GM19023 (cell line): ENCODE measurements around the gene CLIC1.
A peak's percentile ranks its signal among the peaks of the same experiment; 100 is the strongest.

Experiments used
- ATAC-seq: cut with Tn5 transposase; IDR thresholded peaks from one replicate; pipeline ENCODE4 v1.9.1; 2021; ENCODE audit warnings: mild to moderate bottlenecking, moderate library complexity; ENCODE audit not compliant: unreplicated experiment

CLIC1 gene

DNA sequence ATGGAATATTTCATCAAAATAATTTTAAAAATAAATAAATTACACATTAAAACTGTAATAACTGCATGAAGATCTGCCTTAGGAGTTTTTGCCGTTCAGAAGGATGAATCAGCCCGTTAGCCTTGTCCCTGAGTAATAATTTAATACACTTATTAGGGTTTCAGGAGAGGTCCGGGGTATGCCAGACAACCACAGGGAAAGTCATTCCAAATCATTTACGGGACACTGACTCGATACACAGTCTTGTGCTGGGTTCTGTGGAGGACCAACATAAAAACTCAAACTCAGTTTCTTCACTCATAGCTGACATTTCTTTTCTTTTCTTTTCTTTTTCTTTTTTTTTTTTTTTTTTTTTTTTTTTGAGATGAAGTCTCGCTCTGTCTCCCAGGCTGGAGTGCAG is 30.4 kb downstream of the CLIC1 start:
- no peak for ATAC-seq

DNA sequence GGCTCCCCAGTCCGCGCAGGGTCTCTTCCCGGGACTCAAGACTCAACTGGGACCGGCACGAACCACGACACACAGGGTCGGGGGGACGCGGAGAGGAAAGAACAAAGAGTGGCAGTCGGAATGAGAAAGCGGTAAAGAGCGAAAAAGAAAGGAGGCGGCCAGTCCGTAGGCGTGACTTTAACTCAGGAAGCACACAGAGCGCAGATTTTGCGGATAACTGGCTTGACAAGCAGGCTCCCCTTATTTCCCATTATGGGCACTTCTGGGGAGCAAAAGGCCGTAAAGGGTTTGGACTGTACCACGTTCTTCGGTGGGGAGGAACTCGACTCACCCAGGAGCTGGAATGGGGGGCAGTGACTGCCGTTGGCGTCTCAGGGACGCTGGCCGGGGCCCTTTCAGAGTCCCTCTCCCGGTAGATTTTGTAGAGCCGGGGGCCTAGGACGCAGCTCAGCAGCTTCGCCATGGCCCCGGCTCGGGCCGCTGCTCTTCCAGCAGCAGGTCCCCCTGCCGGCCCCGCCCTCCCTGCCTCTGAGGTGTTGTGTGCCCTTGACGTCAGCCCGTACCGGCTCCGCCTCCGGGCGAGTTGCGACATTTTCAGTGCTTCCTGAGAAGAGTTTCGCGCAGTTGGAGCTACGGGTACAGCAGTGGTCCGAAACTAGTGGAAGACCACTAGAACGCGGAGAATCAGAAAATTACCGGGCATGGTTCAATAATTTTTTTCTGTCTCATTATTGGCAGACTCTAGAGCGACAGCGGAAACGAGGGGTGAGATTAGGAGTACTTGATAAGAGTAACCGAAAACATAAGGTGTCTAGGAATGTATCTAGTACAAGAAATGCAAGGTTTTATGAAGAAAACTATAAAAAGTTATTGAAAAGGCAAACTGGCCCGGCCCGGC is 33.3 kb downstream of the CLIC1 start, which contains the start of gene ABHD16A:
Gene ABHD16A, minus strand, starts transcription at position 506 of the 898 bp plus-strand sequence. Its CDS starts 43 bp downstream, at position 463.
- peak; percentile 90 for ATAC-seq

DNA sequence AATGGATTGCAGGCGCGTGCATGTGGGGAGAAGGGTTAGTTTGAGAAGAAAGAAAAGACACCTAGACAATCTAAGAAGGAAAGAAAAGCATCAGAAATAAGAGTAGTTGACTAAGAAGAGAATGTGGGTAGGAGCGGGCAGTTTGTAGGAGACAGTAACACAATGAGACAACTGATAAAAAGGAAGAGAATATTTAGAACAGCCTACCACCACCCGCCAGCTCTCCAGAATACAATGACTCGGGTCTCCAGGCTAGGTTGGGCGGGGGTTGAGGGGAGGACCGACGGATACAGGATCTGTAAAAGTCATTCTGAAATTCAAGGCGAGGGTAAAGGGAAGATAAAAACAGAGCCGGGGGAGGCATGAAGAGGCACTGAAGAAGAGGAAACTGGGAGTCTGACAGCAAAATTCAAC is 33.9 kb downstream of the CLIC1 start:
- no peak for ATAC-seq

DNA sequence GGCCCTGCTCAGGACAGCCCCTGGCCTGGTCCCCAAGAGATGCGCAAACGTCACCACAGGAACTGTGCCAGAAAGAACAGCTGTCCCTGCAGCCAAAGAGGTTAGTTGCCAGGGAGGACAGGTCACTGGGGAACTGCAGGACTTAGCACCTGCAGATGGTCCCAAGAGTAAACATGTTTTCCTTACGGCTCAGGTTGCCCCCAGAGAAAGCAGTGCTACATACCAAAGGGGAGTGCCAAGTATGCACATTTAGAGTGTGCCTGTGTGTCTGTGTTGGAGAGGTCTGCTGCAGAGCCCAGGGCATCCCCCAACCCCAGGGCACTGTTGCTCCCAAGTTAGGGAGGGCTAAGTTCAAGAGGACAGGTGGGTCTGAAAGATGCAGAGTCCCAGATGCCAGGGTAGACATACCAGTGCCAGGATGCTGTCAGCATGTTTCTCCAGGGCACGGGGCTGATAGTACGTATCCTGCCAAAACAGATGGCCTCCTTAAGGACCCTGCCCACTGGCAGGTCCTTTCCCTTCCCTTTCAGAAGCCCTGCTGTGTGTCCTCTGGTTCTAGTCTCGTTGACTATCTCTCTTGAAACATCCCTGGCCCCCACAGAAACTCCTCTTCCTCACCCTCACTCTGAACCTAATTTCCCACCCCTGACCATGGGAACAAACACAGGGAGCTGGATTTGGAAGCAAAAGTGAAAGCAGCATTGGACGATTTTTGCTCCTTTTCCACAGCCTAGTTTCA is 34.5 kb downstream of the CLIC1 start:
- ATAC-seq: no peak

DNA sequence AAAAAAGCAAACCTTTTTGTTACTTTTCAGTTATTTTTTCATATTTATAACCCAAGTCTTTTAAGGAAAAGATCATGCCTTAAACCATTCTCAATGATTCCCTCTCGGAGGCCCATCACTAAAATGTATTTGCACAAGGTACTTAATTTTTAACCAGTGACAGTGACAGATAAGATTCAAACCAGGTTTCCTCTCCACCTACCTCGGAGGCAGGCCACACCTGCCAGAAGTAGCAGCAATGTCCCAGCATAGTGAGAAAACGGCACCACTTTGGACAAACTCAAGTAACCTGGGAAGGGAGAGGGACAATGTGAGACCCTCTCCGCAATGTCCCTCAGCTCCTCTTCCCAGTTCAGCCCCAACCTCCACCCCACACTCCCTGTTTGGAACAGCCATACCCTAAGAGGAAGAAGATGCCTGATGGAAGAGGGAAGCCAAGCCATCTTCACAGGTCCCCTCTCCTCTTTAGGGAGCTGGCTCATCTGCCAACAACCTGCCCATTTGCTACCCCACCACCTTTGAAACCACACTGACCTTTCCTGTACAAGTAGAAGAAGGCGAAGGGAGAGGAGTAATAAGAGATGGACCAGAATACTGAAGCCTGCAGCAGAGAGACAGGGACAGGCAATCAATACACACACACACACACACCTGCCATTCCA is 35.5 kb downstream of the CLIC1 start:
- ATAC-seq: no peak

DNA sequence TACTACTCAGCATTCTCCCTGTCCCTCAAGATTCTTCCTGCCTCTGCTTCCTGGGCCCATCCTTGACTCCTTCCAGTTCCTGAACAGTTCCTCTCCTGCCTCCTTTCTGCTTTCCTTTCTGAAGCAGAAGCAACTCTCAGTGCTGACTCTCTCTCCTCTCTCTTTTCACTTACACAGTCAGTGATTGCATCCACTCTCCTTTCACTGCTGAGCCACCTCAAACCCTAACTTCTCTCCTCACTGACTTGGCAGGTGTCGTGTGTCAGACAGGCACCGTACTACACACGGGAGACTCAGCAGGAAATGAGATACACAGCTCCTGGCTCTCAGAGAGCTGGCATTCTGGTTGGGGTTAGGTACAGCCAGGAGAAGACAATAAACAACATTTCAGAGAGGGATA is 38.8 kb downstream of the CLIC1 start:
- no peak for ATAC-seq

DNA sequence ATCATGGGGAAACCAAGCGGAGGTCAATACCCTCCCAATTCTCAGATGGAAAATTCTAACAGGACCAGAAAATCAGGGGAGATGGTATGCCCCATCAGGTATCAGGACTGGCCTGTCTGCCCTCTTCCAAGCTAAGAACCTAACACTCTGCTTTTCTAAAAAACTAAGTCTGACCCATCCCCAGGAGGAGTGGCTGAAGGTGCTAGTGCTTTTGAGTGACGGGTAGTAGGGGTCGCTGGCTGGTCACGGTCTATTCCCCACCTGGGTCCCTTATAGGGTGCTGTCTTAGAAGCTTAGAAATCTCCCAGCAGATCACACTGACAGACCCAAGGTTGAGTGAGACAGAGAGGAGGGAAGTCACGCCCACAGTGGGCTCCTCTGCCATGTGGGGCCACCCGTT is 42.8 kb downstream of the CLIC1 start:
- ATAC-seq: no peak

DNA sequence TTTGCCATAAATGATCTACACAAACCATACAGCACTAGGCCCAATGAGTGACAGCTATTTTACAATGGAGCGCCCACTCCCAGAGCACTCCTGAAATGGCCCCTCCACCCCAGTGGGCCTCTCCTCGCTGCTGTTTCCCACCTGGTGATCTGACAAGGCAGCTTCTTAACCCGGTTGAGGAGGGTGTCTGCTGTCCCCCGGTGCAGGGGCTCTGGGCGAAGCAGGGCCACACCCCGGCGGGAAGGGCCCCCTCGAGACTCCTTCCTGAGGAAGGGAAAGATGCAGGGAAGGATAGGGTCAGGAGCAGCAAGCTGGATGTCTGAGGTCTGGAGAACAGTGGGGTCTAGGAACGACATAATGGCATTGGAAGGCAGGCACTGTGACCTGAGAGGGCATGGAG is 43.4 kb downstream of the CLIC1 start:
- no peak for ATAC-seq

DNA sequence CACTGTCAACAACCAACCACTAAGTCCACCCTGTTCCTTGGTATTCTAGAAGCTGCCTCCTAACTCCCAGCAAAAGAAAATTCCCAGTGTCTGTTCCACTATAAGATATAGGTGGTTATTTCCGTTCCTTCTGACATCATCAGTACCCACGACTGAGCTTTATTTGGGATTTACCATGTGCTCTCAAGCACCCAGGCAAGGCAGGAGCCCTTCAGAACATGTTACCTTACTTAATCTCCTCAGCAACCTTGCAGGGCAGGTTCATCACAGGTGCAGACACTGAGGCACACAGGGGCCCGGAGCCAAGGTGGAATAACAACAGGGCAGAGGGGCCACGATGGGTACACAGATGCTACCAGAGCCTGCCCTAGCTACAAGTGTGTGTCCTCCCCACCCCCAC is 44.0 kb downstream of the CLIC1 start:
- no peak for ATAC-seq

DNA sequence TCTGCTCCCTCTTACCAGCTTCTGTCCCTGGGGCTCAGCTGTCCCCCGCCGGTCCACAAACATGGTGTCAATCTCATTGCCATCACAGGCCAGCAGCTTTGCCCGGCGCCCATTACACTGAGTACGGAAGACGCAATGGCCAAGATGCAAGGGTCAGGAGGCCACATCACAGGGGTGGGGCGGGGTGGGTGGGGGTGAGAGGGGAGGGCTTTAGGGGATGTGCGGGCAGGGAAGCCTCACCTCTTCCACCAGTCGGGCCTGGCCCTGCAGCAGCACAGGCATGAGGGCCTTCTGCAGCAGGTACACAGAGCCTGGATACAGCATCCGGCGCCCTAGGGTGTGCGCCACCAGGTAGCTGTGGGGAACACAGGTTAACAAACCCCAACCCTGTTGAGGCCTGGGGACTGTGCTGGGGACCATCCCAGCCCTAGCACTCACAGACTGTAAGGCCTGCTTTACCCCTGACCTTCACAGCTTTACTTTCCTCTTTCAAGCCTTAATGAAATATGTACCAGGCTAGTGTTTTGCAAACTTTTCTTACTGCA is 44.7 kb downstream of the CLIC1 start:
- ATAC-seq: no peak

DNA sequence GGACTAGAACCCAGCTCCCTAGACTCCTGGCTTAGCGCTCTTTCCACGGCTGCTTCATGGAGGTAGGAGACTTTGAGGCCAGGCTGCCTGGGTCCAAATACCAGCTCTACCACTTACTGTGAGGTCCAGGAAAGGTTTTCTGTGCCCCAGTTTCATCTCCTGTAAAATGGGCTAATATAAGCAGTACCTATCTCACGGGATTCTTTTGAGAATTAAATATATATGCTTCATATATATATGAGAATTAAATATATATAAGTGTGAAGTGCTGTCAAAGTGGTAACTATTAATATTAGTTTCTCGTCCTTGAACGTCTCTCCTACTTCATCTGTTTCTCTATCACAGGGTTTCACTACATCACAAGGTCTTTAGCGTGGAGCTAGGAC is 45.3 kb downstream of the CLIC1 start:
- ATAC-seq: no peak

DNA sequence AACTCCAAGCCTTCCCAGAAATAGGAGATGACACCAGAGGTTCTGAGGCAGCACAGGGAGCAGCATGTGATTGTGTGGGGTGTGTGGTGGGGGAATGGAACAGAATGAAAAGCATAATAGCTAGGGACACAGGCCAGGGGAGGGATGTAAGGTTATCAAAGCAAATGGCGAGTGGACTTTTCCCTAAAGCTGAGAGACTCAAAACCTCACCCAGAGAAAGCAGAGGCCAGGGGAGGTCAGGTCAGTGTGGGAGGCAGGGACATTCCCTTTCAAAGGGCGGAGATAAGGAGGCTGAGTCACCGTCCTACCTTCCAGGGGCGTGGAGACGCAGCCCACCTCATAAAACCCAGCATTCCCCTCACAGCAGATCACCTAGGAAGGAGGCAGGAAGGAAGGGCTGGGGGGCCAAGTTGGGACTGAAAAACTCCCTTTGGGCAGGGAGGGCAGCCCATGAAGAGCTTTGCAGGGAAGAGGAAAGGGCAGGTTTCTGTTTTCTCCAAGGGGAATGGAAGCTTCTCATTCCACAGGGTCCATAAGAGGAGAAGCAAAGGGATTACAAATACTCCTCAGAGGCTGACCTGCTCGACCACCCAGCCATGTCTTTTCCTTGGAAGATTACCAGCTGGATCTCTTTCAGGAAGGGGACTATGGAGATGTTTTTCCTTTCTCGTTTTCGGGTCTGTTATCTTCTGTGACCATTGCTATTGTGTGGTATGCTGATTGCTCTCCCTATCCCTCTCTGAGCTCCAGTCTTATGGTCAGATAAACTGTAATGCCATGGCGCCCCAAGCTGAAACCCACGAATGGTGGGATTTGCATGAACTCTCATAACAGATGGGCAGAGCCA is 45.9 kb downstream of the CLIC1 start:
- ATAC-seq: no peak

DNA sequence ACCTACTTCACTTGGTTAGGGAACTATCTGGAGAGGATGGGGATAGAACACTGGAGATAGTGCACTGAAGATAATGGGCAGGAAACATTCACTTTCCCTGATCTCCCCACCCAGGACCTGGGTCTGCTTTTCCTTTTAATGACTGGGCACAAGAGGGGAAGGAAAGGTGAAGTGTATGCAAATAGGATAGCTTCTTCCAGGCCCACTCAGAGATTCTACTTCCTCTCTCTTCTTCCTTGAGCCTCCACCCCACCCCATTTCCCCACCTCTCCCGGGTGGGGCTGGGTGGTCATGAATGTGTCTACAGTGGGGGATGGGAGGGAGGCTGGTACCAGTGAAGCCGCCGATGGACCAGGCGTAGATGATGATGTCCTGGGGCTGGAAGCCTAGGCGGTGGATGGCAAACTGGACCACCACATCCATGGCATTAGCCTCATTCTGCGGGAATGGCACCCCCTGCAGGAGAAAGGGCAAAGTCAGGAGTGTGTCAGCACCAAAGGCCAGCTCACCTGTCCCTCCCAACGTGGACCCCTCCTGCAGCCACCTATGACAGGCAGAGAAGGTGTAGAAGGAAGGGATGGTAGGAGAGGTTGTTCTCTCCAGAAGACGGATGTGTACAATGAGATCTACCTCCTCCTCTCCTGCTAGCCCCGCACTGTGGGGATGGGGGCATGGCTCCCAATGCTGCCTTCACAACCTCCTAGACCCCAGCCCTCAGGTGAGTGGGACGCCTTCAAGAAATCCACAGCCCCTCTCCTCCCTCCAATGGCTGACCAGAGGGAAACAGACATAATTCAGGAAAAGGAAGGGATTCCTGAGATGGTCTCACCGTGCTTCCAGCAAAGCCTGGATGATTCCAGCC is 46.9 kb downstream of the CLIC1 start:
- ATAC-seq: no peak

DNA sequence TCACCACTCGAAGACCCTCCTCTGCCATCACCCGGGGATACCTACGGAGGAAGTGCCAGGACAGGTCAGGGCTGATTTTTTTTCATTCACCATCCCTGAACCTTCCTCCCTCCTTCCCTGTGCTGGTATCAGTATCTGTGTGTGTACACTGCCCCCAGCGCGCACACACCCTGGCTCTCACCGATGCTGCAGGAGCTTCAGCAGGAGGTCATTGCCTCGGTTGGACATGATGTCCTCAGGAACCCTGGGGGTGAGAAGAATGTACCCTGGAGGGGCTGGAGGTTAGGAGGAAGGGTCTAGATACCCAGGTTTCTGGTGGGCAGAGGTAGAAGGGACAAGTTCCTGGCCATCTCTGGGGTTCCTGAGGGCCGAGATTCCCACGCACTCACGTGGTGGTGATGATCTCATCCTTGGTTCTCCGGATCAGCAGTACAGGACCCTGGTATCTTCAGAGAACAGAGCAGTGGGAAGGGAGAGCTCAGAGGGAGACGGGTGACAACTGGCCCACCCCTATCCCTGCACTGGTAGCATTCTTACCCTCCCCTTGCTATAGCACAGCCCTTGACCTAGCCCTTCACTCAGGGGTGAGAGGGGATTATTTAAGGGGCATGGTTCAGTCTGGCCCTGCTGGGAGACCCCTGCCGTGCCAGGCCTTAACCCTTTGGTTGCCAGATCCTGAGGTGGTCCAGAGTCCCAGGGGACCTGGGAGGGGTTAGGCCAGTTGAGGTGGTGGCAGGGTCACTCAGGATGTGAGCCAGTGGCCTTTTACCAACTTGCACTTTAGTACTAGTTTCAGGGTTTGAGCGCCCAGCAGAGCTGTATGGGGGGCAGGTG is 48.3 kb downstream of the CLIC1 start:
- ATAC-seq: no peak

DNA sequence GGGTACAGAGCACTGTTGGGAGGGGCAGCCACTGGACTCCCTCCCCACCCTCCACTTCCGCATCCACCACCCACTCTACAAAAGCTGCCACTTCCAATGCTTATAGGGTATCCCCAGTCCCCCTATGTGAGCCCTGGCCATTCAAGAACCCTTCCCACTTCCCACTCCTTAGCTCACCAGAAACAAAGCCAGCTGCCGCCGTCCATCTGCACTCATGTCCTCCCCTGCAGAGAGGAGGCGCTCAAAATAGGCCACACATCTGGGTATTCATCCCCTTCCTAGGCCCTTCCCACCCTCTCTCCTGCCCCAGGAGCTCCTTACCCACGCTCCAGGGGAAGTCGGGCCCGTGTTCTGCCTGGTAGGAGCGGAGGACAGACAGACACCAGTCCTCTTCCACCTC is 49.0 kb downstream of the CLIC1 start:
- ATAC-seq: no peak

DNA sequence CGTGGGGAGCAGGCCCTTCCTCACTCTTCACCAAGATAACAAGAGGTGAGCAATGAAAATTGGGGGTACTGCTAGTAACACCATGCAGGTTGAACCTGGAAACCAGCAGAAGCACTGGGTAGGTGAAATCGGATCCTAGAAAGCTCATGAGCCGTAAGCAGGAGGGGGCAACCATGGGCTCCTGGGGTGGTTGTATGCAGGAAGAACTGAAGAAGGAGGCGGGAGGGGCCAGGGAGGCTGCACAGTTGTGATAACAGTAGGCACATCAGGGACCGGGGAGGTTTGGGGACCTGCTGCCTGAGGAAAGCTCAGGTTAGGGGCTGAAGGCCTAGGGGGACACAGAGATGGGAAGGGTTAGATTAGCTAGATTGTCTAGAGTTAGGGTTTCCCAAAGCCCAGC is 49.8 kb downstream of the CLIC1 start:
- no peak for ATAC-seq

DNA sequence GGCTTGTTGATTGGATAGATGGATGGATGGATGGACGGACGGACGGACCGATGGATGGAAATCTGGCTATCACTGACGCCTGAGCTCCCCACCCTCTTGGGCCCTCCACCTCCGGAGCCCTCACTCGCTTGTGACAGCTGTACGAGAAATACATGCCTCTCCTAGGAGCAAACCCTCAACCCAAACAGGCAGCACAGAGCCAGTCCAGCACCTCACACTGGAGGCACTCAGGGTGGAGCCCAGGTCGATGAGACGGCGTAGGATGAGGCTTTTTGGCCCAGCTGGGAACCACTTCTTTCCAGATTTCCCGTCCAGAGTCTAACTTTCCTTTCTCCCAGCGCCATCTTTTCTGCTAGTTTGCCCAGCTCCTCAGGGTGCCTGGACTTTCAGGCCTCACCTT is 52.7 kb downstream of the CLIC1 start:
- no peak for ATAC-seq

DNA sequence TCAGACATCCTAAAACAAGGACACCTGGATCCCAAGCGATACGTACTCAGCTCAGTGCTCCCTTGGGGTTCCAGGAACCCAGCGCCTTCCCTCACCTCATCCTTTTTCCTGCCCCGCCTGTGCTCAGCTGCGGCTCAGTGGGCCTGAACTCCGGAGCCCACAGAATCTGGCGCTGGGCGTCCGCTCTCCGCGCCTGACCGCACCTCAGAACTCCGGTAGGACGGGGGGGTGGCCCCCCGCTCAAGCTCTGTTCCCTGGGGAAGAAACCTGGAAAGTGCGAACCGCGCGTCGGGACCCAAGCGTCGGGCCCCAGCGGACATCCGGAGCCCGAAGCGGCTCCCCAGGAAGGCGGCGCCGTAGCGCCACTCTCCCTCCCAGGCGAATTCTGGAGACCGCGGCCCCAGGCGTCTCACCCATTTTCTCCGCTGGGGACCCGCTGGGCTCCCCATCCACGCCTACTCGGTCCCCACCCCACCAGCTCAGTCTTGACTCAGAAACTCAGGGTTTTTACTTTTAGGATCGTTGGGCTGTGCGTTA is 55.1 kb downstream of the CLIC1 start:
- ATAC-seq: no peak
